Liver (tissue), 9 donors: Measurements from ENCODE around the gene STIM1. TPM values are rescaled to one million over a fixed set of nuclear protein-coding genes. Genes with fewer than 3 reads are reported as not detected.

Experiments
- DNase-seq: peaks from one replicate; pipeline ENCODE4 v3.0.0-alpha.2; 2017; ENCODE audit warnings: low spot score
- H3K27ac ChIP-seq, 2 donors: one replicate each; pipeline ENCODE4 v1.7.0; 2013; ENCODE audit warnings: inconsistent platforms in 2 of 2, low read length in 2 of 2, control low read depth in 1 of 2, low read depth in 1 of 2, mild to moderate bottlenecking in 1 of 2
- H3K27me3 ChIP-seq, 4 donors: one replicate each; pipeline versions ENCODE4 v1.6.1 to v1.7.0; 2013; ENCODE audit warnings: low read length in 3 of 4, inconsistent platforms in 1 of 4, mild to moderate bottlenecking in 1 of 4, moderate library complexity in 1 of 4; ENCODE audit not compliant: control insufficient read depth in 4 of 4, insufficient read depth in 4 of 4
- H3K36me3 ChIP-seq, 4 donors: one replicate each; pipeline versions ENCODE4 v1.6.1 to v1.7.0; 2013; ENCODE audit warnings: low read length in 3 of 4, mild to moderate bottlenecking in 3 of 4, low read depth in 1 of 4, moderate library complexity in 1 of 4; ENCODE audit not compliant: control insufficient read depth in 4 of 4, insufficient read depth in 3 of 4
- H3K4me1 ChIP-seq, 4 donors: one replicate each; pipeline versions ENCODE4 v1.6.1 to v1.7.0; 2013; ENCODE audit warnings: low read length in 3 of 4, mild to moderate bottlenecking in 3 of 4, moderate library complexity in 1 of 4; ENCODE audit not compliant: control insufficient read depth in 4 of 4, insufficient read depth in 4 of 4
- H3K4me3 ChIP-seq, 3 donors: one replicate each; pipeline versions ENCODE4 v1.6.1 to v1.7.0; 2013; ENCODE audit warnings: low read length in 3 of 3, control low read depth in 1 of 3, low read depth in 1 of 3, mild to moderate bottlenecking in 1 of 3
- H3K9ac ChIP-seq, 2 donors: one replicate each; pipeline ENCODE4 v1.7.0; 2013; ENCODE audit warnings: low read length in 2 of 2, mild to moderate bottlenecking in 2 of 2, moderate library complexity in 2 of 2, control low read depth in 1 of 2, low read depth in 1 of 2
- H3K9me3 ChIP-seq, 4 donors: one replicate each; pipeline versions ENCODE4 v1.6.1 to v1.7.0; 2013; ENCODE audit warnings: low read length in 3 of 4; ENCODE audit not compliant: control insufficient read depth in 4 of 4
- EGR1 ChIP-seq, 2 donors: IDR thresholded peaks; 2 replicates each; pipeline ENCODE4 v1.6.1; 2016 to 2018; ENCODE audit warnings: antibody characterized with exemption in 2 of 2, low read depth in 2 of 2
- FOXA1 ChIP-seq: IDR thresholded peaks from 2 replicates; pipeline ENCODE4 v1.6.1; 2016; ENCODE audit warnings: antibody characterized with exemption
- FOXA2 ChIP-seq: IDR thresholded peaks from 2 replicates; pipeline ENCODE4 v1.6.1; 2016; ENCODE audit warnings: antibody characterized with exemption
- GABPA ChIP-seq, 2 donors: IDR thresholded peaks in 1 of 2; conservative IDR thresholded peaks in 1 of 2; 2 replicates each; pipeline ENCODE4 v1.6.1; 2016; ENCODE audit warnings: antibody characterized with exemption in 2 of 2, mild to moderate bottlenecking in 1 of 2, moderate library complexity in 1 of 2
- HNF4A ChIP-seq, 2 donors: conservative IDR thresholded peaks; 2 replicates each; pipeline ENCODE4 v1.6.1; 2016; ENCODE audit warnings: antibody characterized with exemption in 2 of 2, mild to moderate bottlenecking in 2 of 2
- HNF4G ChIP-seq: IDR thresholded peaks from 2 replicates; pipeline ENCODE4 v1.6.1; 2016; ENCODE audit warnings: antibody characterized with exemption
- JUND ChIP-seq, 2 donors: IDR thresholded peaks; 2 replicates each; pipeline ENCODE4 v1.6.1; 2016; ENCODE audit warnings: antibody characterized with exemption in 2 of 2
- RAD21 ChIP-seq, 2 donors: IDR thresholded peaks; 2 replicates each; pipeline ENCODE4 v1.6.1; 2016; ENCODE audit warnings: antibody characterized with exemption in 2 of 2, mild to moderate bottlenecking in 2 of 2
- RXRA ChIP-seq, 2 donors: IDR thresholded peaks; 2 replicates each; pipeline ENCODE4 v1.6.1; 2017 to 2018; ENCODE audit warnings: antibody characterized with exemption in 2 of 2, mild to moderate bottlenecking in 1 of 2
- SP1 ChIP-seq: IDR thresholded peaks from 2 replicates; pipeline ENCODE4 v1.6.1; 2018; ENCODE audit warnings: antibody characterized with exemption, mild to moderate bottlenecking
- TAF1 ChIP-seq: conservative IDR thresholded peaks from 2 replicates; pipeline ENCODE4 v1.6.1; 2016; ENCODE audit warnings: antibody characterized with exemption, mild to moderate bottlenecking
- YY1 ChIP-seq: IDR thresholded peaks from 2 replicates; pipeline ENCODE4 v1.6.1; 2016; ENCODE audit warnings: antibody characterized with exemption, mild to moderate bottlenecking
- WGBS: extraction: QIAGEN DNeasy Blood & Tissue Kit; methylation state at CpG from one replicate; pipeline ENCODE4 v1.1.7; 2013; 5-methylcytosine and 5-hydroxymethylcytosine counted together
- polyA plus RNA-seq, 2 donors: library from polyadenylated mRNA; stranded (reverse) in 1 of 2; unstranded in 1 of 2; fragments of 200-250 nt in 1 of 2; fragments of >200 nt in 1 of 2; fragmentation: Nextera tagmentation in 1 of 2; extraction: Ambion mirVana in 1 of 2; gene quantifications; one replicate each; pipeline versions ENCODE4 v1.2.1 to v1.2.3, GENCODE V29; 2013 to 2015
- total RNA-seq, 2 donors: library from RNA; depleted of rRNA; stranded (reverse); fragments of >200 nt; gene quantifications; one replicate each; pipeline ENCODE4 v1.2.3, GENCODE V29; 2014
- TF ChIP-seq, protein P1 (sequence below): IDR thresholded peaks from 2 replicates; pipeline ENCODE4 v1.6.1; 2016; ENCODE audit warnings: antibody characterized with exemption
- TF ChIP-seq, protein P2 (sequence below): IDR thresholded peaks from 2 replicates; pipeline ENCODE4 v1.6.1; 2016; ENCODE audit warnings: antibody characterized with exemption
- TF ChIP-seq, protein P3 (sequence below): fragments of 150-350 bp; IDR thresholded peaks from 2 replicates; pipeline ENCODE4 v1.5.1; 2017; ENCODE audit warnings: improper control_type of control experiment, low read depth, low read length; ENCODE audit not compliant: missing input control
- TF ChIP-seq, protein P4 (sequence below): IDR thresholded peaks from 2 replicates; pipeline ENCODE4 v1.6.1; 2016; ENCODE audit warnings: antibody characterized with exemption, mild to moderate bottlenecking
- TF ChIP-seq, protein P5 (sequence below): IDR thresholded peaks from 2 replicates; pipeline ENCODE4 v1.6.1; 2016; ENCODE audit warnings: antibody characterized with exemption
- donor health status: healthy.
- donor health status: healthy.
- donor health status: healthy.
- donor health status: healthy.
- donor health status: healthy.

The STIM1 gene
- total and polyA plus RNA-seq, 4 donors, result 19.7 to 42.9 (median 25.1) TPM

DNA sequence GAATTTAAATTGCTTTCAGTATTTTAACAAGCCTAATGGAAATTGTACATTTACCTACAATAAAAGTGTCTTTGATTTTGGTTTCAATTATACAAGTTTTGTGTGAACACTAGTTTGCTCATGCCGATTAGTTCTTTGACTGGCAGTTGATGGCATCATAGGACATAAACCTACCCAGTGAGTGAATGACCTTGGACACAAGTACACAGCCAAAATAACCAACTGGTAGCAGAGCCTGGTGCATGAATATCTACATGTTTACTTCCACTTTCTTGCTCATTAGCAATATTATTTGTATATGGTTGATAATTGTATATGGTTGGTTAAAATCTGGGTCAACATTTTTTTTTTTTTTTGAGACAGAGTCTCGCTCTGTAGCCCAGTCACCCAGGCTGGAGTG is 37.8 kb downstream of the STIM1 start:
- Histone ChIP-seq H3K9me3 (no peaks in the 10 kb centered on the region), H3K4me3 (no peak overlapping the region), H3K36me3 (peaks cover 0 to 2% (median 0%) of the 10 kb centered on the region in 4 donors), H3K27me3 (no peaks in the 10 kb centered on the region), H3K27ac (peak overlapping the region; percentile 32 to 34), H3K4me1 (peaks cover 7 to 41% (median 18%) of the 10 kb centered on the region in 4 donors), H3K9ac (no peak overlapping the region)
- 44% methylated on average over 2 of the region's 2 CpGs for WGBS
- DNase-seq, result no peak
- TF ChIP-seq RXRA (IDR thresholded peaks at IDR 0.05) (peak; percentile 42 to 59), HNF4G (no peak), RAD21 (IDR thresholded peaks at IDR 0.05) (peak in 1 of 2 donors; percentile 17), SP1 (no peak), HNF4A (conservative IDR thresholded peaks at IDR 0.05) (peak; percentile 47 to 51)
- TF ChIP-seq, protein P1, sequence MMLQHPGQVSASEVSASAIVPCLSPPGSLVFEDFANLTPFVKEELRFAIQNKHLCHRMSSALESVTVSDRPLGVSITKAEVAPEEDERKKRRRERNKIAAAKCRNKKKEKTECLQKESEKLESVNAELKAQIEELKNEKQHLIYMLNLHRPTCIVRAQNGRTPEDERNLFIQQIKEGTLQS, result peak; percentile 48
- TF ChIP-seq, protein P2, sequence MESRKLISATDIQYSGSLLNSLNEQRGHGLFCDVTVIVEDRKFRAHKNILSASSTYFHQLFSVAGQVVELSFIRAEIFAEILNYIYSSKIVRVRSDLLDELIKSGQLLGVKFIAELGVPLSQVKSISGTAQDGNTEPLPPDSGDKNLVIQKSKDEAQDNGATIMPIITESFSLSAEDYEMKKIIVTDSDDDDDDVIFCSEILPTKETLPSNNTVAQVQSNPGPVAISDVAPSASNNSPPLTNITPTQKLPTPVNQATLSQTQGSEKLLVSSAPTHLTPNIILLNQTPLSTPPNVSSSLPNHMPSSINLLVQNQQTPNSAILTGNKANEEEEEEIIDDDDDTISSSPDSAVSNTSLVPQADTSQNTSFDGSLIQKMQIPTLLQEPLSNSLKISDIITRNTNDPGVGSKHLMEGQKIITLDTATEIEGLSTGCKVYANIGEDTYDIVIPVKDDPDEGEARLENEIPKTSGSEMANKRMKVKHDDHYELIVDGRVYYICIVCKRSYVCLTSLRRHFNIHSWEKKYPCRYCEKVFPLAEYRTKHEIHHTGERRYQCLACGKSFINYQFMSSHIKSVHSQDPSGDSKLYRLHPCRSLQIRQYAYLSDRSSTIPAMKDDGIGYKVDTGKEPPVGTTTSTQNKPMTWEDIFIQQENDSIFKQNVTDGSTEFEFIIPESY, result no peak

DNA sequence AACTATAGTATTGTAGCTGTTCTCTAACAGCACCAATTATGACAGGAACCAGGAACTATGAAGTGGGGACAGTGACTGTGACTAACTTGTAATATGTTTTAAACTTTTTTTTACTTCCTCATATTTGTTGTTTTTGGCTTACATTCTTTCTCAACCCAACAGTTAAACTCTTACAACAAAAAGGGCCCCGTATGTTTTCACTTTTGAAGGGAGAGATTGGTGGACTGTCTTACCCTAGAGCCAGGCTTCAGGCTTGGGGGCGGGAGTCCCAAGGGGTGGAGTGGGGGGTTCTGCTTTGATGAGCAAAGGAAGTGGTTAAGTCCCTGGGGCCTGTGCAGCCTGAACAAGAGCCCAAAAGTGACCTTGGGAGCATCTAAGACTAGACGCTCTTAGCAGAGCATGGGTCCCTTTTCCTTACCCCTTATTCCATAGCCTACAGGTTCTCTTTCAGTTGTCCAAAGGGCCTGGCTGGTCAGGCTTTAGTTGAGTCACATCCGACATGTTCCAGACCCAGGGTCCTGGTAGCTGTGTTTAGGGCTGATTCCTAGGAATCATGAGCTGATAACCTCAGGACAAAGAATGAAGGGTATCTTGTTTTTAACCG is 38.8 kb downstream of the STIM1 start:
- 81% methylated on average over 5 of the region's 5 CpGs for WGBS
- peak overlapping the region; percentile 32 to 34 for H3K27ac ChIP-seq
- peaks cover 0 to 2% (median 0%) of the 10 kb centered on the region in 4 donors for H3K36me3 ChIP-seq
- no peak overlapping the region for H3K4me3 ChIP-seq
- DNase-seq, result no peak
- H3K27me3 ChIP-seq, result no peaks in the 10 kb centered on the region
- no peak overlapping the region for H3K9ac ChIP-seq
- peaks cover 7 to 41% (median 18%) of the 10 kb centered on the region in 4 donors for H3K4me1 ChIP-seq
- H3K9me3 ChIP-seq, result no peaks in the 10 kb centered on the region
- no peak for TF ChIP-seq HNF4G
- TF ChIP-seq FOXA2, result no peak
- TF ChIP-seq GABPA (IDR thresholded peaks at IDR 0.05 in 1 of 2, conservative IDR thresholded peaks at IDR 0.05 in 1 of 2), result no peak
- TF ChIP-seq JUND (IDR thresholded peaks at IDR 0.05), result no peak
- TF ChIP-seq SP1, result no peak
- TF ChIP-seq FOXA1, result no peak
- no peak for TF ChIP-seq HNF4A (conservative IDR thresholded peaks at IDR 0.05)
- TF ChIP-seq EGR1 (IDR thresholded peaks at IDR 0.05; ENCODE audit: low read depth in 2 of 2), result no peak

DNA sequence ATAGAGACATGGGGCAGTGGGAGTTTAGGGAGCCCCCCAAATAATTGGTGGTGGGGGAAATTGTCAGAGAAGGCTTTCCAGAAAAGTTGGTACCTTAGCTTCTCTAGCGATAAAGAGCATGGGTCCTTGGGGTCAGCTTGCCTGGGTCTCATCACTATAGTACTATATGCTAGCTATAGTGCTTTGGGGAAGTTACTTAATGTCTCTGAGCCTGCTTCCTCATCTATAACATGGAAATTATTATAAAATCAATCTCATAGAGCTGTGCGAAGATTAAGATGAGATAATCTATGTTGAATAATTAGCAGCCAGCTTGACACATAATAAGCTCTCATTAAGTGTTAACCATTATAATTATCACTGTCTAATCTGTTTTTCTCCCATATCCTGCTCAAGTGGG is 41.2 kb downstream of the STIM1 start:
- no peaks in the 10 kb centered on the region for H3K36me3 ChIP-seq
- no peak for DNase-seq
- TF ChIP-seq, protein P3, sequence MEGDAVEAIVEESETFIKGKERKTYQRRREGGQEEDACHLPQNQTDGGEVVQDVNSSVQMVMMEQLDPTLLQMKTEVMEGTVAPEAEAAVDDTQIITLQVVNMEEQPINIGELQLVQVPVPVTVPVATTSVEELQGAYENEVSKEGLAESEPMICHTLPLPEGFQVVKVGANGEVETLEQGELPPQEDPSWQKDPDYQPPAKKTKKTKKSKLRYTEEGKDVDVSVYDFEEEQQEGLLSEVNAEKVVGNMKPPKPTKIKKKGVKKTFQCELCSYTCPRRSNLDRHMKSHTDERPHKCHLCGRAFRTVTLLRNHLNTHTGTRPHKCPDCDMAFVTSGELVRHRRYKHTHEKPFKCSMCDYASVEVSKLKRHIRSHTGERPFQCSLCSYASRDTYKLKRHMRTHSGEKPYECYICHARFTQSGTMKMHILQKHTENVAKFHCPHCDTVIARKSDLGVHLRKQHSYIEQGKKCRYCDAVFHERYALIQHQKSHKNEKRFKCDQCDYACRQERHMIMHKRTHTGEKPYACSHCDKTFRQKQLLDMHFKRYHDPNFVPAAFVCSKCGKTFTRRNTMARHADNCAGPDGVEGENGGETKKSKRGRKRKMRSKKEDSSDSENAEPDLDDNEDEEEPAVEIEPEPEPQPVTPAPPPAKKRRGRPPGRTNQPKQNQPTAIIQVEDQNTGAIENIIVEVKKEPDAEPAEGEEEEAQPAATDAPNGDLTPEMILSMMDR, result no peak
- TF ChIP-seq, protein P1, result no peak
- TF ChIP-seq EGR1 (IDR thresholded peaks at IDR 0.05; ENCODE audit: low read depth in 2 of 2), result no peak
- TF ChIP-seq, protein P4, sequence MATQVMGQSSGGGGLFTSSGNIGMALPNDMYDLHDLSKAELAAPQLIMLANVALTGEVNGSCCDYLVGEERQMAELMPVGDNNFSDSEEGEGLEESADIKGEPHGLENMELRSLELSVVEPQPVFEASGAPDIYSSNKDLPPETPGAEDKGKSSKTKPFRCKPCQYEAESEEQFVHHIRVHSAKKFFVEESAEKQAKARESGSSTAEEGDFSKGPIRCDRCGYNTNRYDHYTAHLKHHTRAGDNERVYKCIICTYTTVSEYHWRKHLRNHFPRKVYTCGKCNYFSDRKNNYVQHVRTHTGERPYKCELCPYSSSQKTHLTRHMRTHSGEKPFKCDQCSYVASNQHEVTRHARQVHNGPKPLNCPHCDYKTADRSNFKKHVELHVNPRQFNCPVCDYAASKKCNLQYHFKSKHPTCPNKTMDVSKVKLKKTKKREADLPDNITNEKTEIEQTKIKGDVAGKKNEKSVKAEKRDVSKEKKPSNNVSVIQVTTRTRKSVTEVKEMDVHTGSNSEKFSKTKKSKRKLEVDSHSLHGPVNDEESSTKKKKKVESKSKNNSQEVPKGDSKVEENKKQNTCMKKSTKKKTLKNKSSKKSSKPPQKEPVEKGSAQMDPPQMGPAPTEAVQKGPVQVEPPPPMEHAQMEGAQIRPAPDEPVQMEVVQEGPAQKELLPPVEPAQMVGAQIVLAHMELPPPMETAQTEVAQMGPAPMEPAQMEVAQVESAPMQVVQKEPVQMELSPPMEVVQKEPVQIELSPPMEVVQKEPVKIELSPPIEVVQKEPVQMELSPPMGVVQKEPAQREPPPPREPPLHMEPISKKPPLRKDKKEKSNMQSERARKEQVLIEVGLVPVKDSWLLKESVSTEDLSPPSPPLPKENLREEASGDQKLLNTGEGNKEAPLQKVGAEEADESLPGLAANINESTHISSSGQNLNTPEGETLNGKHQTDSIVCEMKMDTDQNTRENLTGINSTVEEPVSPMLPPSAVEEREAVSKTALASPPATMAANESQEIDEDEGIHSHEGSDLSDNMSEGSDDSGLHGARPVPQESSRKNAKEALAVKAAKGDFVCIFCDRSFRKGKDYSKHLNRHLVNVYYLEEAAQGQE, result no peak
- TF ChIP-seq, protein P5, sequence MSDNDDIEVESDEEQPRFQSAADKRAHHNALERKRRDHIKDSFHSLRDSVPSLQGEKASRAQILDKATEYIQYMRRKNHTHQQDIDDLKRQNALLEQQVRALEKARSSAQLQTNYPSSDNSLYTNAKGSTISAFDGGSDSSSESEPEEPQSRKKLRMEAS, result no peak
- TF ChIP-seq HNF4G, result no peak
- TF ChIP-seq YY1, result no peak
- TF ChIP-seq RXRA (IDR thresholded peaks at IDR 0.05), result no peak
- TF ChIP-seq FOXA1, result no peak
- no peak for TF ChIP-seq TAF1
- H3K4me1 ChIP-seq, result peaks cover 2 to 28% (median 11%) of the 10 kb centered on the region in 4 donors
- no peaks in the 10 kb centered on the region for H3K27me3 ChIP-seq
- no peaks in the 10 kb centered on the region for H3K9me3 ChIP-seq
- no peak overlapping the region for H3K9ac ChIP-seq
- no peak overlapping the region for H3K27ac ChIP-seq
- H3K4me3 ChIP-seq, result no peak overlapping the region
- 92% methylated on average over 2 of the region's 2 CpGs for WGBS
